SU-DHL-6 (cell line): ENCODE data around the gene KRT79.

Source experiments
- H2AFZ ChIP-seq: fragments of 200-600 bp; sonication (generic); 2 replicates; pipeline ENCODE4 v1.6.1; 2014; ENCODE audit warnings: low read depth, mild to moderate bottlenecking, moderate library complexity, mixed read lengths, antibody characterized with exemption, low read length; ENCODE audit not compliant: severe bottlenecking
- H3F3A ChIP-seq: fragments of 200-600 bp; shearing (Covaris generic); 2 replicates; pipeline ENCODE4 v1.6.0; 2016; ENCODE audit warnings: antibody characterized with exemption, mild to moderate bottlenecking; ENCODE audit not compliant: insufficient read depth
- H3K27ac ChIP-seq: fragments of 200-600 bp; sonication (generic); 2 replicates; pipeline ENCODE4 v1.5.1; 2016; ENCODE audit warnings: low read depth, mild to moderate bottlenecking, low read length, moderate library complexity, mixed read lengths
- H3K27me3 ChIP-seq: fragments of 200-600 bp; sonication (generic), shearing (Covaris generic); 2 replicates; pipeline ENCODE4 v1.6.0; 2014; ENCODE audit warnings: mild to moderate bottlenecking, low read length
- H3K36me3 ChIP-seq: fragments of 200-600 bp; sonication (generic); 2 replicates; pipeline ENCODE4 v1.6.1; 2014; ENCODE audit warnings: mild to moderate bottlenecking, low read length, mixed read lengths
- H3K4me2 ChIP-seq: fragments of 300-600, 200-600 bp; shearing (Covaris generic), sonication (generic); 2 replicates; pipeline ENCODE4 v1.6.0; 2014; ENCODE audit warnings: low read length, low read depth, mild to moderate bottlenecking; ENCODE audit not compliant: poor library complexity, severe bottlenecking
- H3K4me3 ChIP-seq: fragments of 200-600 bp; sonication (generic); 2 replicates; pipeline ENCODE4 v1.5.1; 2014; ENCODE audit warnings: antibody characterized with exemption, low read length, mild to moderate bottlenecking, mixed read lengths; ENCODE audit not compliant: insufficient read depth, poor library complexity, severe bottlenecking
- H3K79me2 ChIP-seq: fragments of 200-600 bp; sonication (generic); 2 replicates; pipeline ENCODE4 v1.6.1; 2014; ENCODE audit warnings: mild to moderate bottlenecking, low read length, moderate library complexity; ENCODE audit not compliant: insufficient read depth
- H3K9ac ChIP-seq: fragments of 200-600 bp; sonication (generic); 2 replicates; pipeline ENCODE4 v1.7.0; 2014; ENCODE audit warnings: mild to moderate bottlenecking, low read length
- H3K9me2 ChIP-seq: fragments of 200-600 bp; sonication (generic); replicated peaks from 2 replicates; pipeline ENCODE4 v1.6.1; 2014; ENCODE audit warnings: low read length; ENCODE audit not compliant: insufficient read depth
- H3K9me3 ChIP-seq: fragments of 200-600 bp; sonication (generic); 2 replicates; pipeline ENCODE4 v1.6.1; 2014; ENCODE audit warnings: low read length, mixed read lengths; ENCODE audit not compliant: insufficient read depth
- H4K20me1 ChIP-seq: fragments of 200-600 bp; sonication (generic); 2 replicates; pipeline ENCODE4 v1.6.1; 2014; ENCODE audit warnings: low read depth, mild to moderate bottlenecking, antibody characterized with exemption, low read length, moderate library complexity, mixed read lengths
- EZH2phosphoT487 ChIP-seq: fragments of 200-600 bp; sonication (generic), shearing (Covaris generic); conservative IDR thresholded peaks from 2 replicates; pipeline ENCODE4 v1.6.1; 2018; ENCODE audit warnings: mild to moderate bottlenecking, antibody characterized with exemption, low read length, moderate library complexity, mixed read lengths
- TF ChIP-seq, protein P1 (sequence below): fragments of 200-600 bp; sonication (generic); IDR thresholded peaks from one replicate; pipeline ENCODE4 v1.5.1; 2017; ENCODE audit warnings: antibody characterized with exemption, mild to moderate bottlenecking, low read length, moderate library complexity; ENCODE audit not compliant: insufficient read depth, poor library complexity, severe bottlenecking

Gene KRT79

DNA sequence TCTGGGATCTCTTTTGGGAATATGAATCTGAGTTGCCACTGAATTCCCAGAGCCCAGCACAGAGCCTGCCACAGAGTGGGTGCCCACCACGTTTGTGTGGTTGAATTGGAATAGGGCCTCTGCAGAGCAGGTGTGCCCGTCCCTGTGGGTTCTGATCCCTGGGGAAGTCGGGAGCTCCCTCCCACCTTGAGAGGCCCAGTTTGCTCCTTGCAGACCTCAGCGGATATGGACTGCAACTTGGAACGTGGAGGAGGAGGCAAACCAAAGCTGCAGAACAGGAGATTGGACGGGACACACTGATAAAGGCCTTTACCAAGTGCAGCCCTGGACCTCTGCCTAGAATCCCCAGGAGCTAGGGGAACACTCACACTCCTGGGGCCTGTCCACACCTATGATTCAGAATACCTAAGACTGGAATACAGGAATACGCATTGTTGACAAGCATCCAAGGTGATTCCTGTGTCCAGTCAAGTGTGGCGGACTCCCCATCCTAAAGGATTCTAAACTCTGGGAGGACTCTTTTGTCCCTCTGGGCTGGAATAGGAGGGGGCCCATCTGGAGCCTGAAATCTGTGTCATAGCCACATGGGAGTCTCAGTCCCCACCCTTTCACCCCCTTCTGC lies 59.4 kb downstream of the KRT79 start:
- Histone ChIP-seq H3K9ac (no peak overlapping the region), H2AFZ (no peak overlapping the region), H4K20me1 (no peaks in the 10 kb centered on the region), H3K4me3 (no peak overlapping the region), H3K27me3 (no peaks in the 10 kb centered on the region), H3K36me3 (no peaks in the 10 kb centered on the region), H3K27ac (no peak overlapping the region), H3K9me2 (no peaks in the 10 kb centered on the region), H3K9me3 (no peaks in the 10 kb centered on the region), H3F3A (no peaks in the 10 kb centered on the region), H3K79me2 (no peaks in the 10 kb centered on the region), H3K4me2 (no peak overlapping the region)
- TF ChIP-seq EZH2phosphoT487, result no peak
- TF ChIP-seq, protein P1, sequence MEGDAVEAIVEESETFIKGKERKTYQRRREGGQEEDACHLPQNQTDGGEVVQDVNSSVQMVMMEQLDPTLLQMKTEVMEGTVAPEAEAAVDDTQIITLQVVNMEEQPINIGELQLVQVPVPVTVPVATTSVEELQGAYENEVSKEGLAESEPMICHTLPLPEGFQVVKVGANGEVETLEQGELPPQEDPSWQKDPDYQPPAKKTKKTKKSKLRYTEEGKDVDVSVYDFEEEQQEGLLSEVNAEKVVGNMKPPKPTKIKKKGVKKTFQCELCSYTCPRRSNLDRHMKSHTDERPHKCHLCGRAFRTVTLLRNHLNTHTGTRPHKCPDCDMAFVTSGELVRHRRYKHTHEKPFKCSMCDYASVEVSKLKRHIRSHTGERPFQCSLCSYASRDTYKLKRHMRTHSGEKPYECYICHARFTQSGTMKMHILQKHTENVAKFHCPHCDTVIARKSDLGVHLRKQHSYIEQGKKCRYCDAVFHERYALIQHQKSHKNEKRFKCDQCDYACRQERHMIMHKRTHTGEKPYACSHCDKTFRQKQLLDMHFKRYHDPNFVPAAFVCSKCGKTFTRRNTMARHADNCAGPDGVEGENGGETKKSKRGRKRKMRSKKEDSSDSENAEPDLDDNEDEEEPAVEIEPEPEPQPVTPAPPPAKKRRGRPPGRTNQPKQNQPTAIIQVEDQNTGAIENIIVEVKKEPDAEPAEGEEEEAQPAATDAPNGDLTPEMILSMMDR, result no peak

DNA sequence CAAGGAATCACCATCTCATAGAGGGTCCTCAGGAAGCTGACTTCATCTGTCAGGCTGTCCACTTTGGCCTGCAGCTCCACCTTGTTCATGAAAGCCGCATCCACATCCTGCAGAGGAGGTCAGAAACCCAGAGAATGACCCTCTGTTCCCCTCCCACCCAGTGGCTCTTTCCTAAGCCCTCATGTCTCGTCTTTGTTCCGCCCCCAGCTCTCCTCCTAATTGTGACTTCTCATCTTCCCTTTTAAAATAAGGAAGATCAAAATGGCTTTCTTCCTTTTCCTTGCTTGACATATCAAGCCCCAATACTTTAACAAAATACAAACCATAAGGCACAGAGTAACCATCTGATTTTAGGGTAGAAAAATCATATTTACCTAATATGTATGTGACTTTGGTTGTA lies 61.3 kb downstream of the KRT79 start:
- H3K27ac ChIP-seq, result no peak overlapping the region

DNA sequence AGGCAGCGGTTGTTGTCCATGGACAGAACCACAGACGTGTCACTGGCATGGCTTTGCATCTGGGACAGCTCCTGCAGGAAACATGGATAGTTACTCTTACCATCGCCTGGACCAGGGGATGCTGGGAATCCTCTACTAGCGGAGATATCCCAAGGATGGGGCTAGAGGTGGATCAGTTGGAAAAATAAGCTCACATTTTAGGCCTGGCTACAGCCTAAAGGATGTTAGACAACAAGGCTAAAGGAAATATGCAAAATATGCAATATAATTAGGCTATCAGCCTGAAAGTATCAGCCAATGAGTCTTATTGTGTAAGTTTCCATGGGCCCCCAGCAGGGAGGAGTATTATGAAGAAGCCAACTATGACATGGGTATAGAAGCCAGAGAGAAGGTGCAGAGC lies 61.9 kb downstream of the KRT79 start:
- H3K9ac ChIP-seq, result no peak overlapping the region
- H3K4me2 ChIP-seq, result no peak overlapping the region
- H2AFZ ChIP-seq, result no peak overlapping the region
- no peaks in the 10 kb centered on the region for H3K27me3 ChIP-seq
- no peak overlapping the region for H3K4me3 ChIP-seq
- TF ChIP-seq EZH2phosphoT487, result no peak
- TF ChIP-seq, protein P1, result no peak
- no peaks in the 10 kb centered on the region for H3K79me2 ChIP-seq
- H3F3A ChIP-seq, result no peaks in the 10 kb centered on the region
- H3K9me3 ChIP-seq, result no peaks in the 10 kb centered on the region
- no peaks in the 10 kb centered on the region for H4K20me1 ChIP-seq
- H3K9me2 ChIP-seq, result no peaks in the 10 kb centered on the region
- no peak overlapping the region for H3K27ac ChIP-seq
- H3K36me3 ChIP-seq, result no peaks in the 10 kb centered on the region

More for the DNA sequence above, 61.3 kb downstream of the KRT79 start:
- Histone ChIP-seq H3K36me3 (no peaks in the 10 kb centered on the region), H3K4me3 (no peak overlapping the region), H3K4me2 (no peak overlapping the region), H3K79me2 (no peaks in the 10 kb centered on the region), H4K20me1 (no peaks in the 10 kb centered on the region), H3K9me2 (no peaks in the 10 kb centered on the region), H3F3A (no peaks in the 10 kb centered on the region), H3K27me3 (no peaks in the 10 kb centered on the region), H3K9ac (no peak overlapping the region), H3K9me3 (no peaks in the 10 kb centered on the region), H2AFZ (no peak overlapping the region)
- TF ChIP-seq, protein P1, result no peak
- no peak for TF ChIP-seq EZH2phosphoT487
